ENCODE results near the gene EPHA2.

- TF ChIP-seq EZH2 (IDR thresholded peaks at IDR 0.05) (no peak), POLR2AphosphoS5 (IDR thresholded peaks at IDR 0.05; ENCODE audit: borderline replicate concordance, low read depth, low read length) (no peak), FOXP2 (optimal IDR thresholded peaks at IDR 0.05; ENCODE audit: control extremely low read depth, extremely low read length, insufficient read depth) (no peak)
Observed at GRCh38 chr1:16088996-16089395, 66.9 kb downstream of the EPHA2 start.
